HEK293T (cell line): Measurements from ENCODE around the gene TAS2R43.
"Not testable (repeated sequence)": the region's sequence is repeated elsewhere in the genome, so short reads cannot be mapped to it uniquely, and the experiment has no call there.

Experiments
- CTCF ChIA-PET: fragments of 350-600 bp; formaldehyde crosslinking; extraction: SDS; loops from one replicate; lab custom pipeline; 2021; ENCODE audit warnings: antibody characterized with exemption, inconsistent platforms; lab: Yijun Ruan, JAX
- POLR2A ChIA-PET: fragments of 350-600 bp; formaldehyde crosslinking; extraction: SDS; loops from one replicate; lab custom pipeline; 2020; ENCODE audit warnings: antibody characterized with exemption, inconsistent platforms; lab: Yijun Ruan, JAX
- DNase-seq: peaks from one replicate; pipeline ENCODE4 v3.0.0; 2012; ENCODE audit warnings: mixed read lengths; ENCODE audit errors: extremely low spot score
- ARNT ChIP-seq: fragments of 450-650 bp; IDR thresholded peaks from 2 replicates; pipeline ENCODE4 v1.6.1; 2017; ENCODE audit warnings: mild to moderate bottlenecking
- BHLHE40 ChIP-seq: fragments of 450-650 bp; IDR thresholded peaks from 2 replicates; pipeline ENCODE4 v1.6.1; 2016; ENCODE audit warnings: mild to moderate bottlenecking, moderate library complexity, borderline replicate concordance
- CTBP1 ChIP-seq: fragments of 450-650 bp; IDR thresholded peaks from 2 replicates; pipeline ENCODE4 v1.6.1; 2016; ENCODE audit warnings: borderline replicate concordance
- ELF4 ChIP-seq: fragments of 450-650 bp; IDR thresholded peaks from 2 replicates; pipeline ENCODE4 v1.6.1; 2017; ENCODE audit warnings: antibody characterized with exemption
- FOXA1 ChIP-seq: fragments of 450-650 bp; IDR thresholded peaks from 2 replicates; pipeline ENCODE4 v1.6.1; 2016; ENCODE audit warnings: mild to moderate bottlenecking
- FOXK2 ChIP-seq: fragments of 450-650 bp; IDR thresholded peaks from 2 replicates; pipeline ENCODE4 v1.6.1; 2016; ENCODE audit warnings: mild to moderate bottlenecking
- FOXM1 ChIP-seq: fragments of 450-650 bp; IDR thresholded peaks from 2 replicates; pipeline ENCODE4 v1.6.1; 2017; ENCODE audit warnings: mild to moderate bottlenecking, borderline replicate concordance
- HDGF ChIP-seq: fragments of 450-650 bp; IDR thresholded peaks from 2 replicates; pipeline ENCODE4 v1.6.1; 2017; ENCODE audit warnings: antibody characterized with exemption, borderline replicate concordance
- L3MBTL2 ChIP-seq: fragments of 450-650 bp; conservative IDR thresholded peaks from 2 replicates; pipeline ENCODE4 v1.6.1; 2016; ENCODE audit warnings: mild to moderate bottlenecking
- LEF1 ChIP-seq: fragments of 450-650 bp; IDR thresholded peaks from 2 replicates; pipeline ENCODE4 v1.6.1; 2017; ENCODE audit warnings: mild to moderate bottlenecking, borderline replicate concordance
- NFRKB ChIP-seq: fragments of 450-650 bp; IDR thresholded peaks from 2 replicates; pipeline ENCODE4 v1.6.1; 2016; ENCODE audit warnings: mild to moderate bottlenecking, moderate library complexity
- SP1 ChIP-seq: fragments of 450-650 bp; IDR thresholded peaks from 2 replicates; pipeline ENCODE4 v1.6.1; 2017
- SUZ12 ChIP-seq: fragments of 450-650 bp; IDR thresholded peaks from 2 replicates; pipeline ENCODE4 v1.6.1; 2016; ENCODE audit warnings: mild to moderate bottlenecking
- TARDBP ChIP-seq: fragments of 450-650 bp; IDR thresholded peaks from 2 replicates; pipeline ENCODE4 v1.6.1; 2016
- ZNF384 ChIP-seq: fragments of 450-650 bp; IDR thresholded peaks from 2 replicates; pipeline ENCODE4 v1.6.1; 2016
- TF ChIP-seq, protein P1 (sequence below): fragments of 450-650 bp; IDR thresholded peaks from 2 replicates; pipeline ENCODE4 v1.6.1; 2016

Gene TAS2R43

DNA sequence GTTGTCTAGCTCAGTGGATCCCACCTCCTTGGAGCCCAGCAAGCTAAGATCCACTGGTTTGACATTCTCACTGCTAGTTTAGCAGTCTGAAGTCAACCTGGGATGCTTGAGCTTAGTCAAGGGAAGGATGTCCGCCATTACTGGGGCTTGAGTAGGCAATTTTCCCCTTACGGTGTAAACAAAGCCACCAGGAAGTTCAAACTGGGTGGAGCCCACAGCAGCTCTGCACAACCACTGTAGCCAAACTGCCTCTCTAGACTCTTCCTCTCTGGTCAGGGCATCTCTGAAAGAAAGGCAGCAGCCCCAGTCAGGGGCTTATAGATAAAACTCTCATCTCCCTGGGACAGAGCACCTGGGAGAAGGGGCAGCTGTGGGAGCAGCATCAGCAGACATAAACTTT, 16.7 kb upstream of the TAS2R43 start:
- CTCF ChIA-PET, result no interaction called here
- POLR2A ChIA-PET, result no interaction called here
- no peak for TF ChIP-seq BHLHE40
- TF ChIP-seq SP1, result no peak
- no peak for TF ChIP-seq ZNF384
- TF ChIP-seq FOXM1, result no peak
- no peak for TF ChIP-seq SUZ12
- no peak for TF ChIP-seq LEF1
- no peak for TF ChIP-seq FOXK2
- no peak for TF ChIP-seq ARNT
- TF ChIP-seq ELF4, result no peak
- no peak for TF ChIP-seq HDGF
- TF ChIP-seq TARDBP, result no peak
- no peak for TF ChIP-seq NFRKB
- DNase-seq, result no peak

DNA sequence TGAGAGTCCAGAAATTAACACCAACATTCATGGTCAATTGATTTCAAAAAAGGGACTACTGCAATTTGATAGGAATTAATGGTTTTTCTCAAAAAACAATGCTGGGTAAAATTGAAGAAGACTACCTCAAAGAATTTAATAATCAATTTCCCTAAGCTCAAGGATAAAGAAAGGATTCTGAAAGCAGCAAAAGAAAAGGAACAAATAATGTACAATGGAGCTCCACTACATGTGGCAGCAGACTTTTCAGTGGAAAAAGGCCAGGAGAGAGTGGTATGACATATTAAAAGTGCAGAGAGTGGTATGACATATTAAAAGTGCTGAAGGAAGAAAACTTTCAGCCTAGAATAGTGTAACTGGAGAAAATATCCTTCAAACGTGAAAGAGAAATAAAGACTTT, 15.6 kb upstream of the TAS2R43 start:
- POLR2A ChIA-PET, result no interaction called here
- CTCF ChIA-PET, result no interaction called here

DNA sequence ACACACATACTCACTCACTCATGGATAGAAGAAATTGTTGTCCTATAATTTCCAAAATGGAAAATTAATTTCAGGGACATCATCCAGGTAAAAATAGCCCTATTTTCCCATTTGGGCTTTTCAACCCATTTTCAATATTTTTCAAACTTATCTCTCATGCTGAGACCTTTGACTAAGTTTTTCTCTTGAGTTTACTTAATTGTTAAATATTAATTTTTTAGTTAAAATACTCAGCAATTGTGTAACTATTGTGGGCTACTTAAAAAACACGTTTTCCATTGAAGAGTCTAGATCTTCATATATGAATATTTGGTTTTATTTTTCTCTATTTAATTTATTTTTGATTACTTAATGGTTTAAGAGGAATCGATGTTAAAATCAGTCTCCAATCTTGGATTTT, 14.2 kb upstream of the TAS2R43 start:
- DNase-seq, result no peak
- CTCF ChIA-PET, result interaction anchor here (0.6 kb wide), 1 partner anchor 335 kb away, joined by 4 read pairs; no protein-coding TSS in a partner anchor
- TF ChIP-seq SP1 (no peak), TARDBP (no peak), HDGF (no peak), SUZ12 (no peak), FOXA1 (no peak), ZNF384 (no peak), LEF1 (no peak), ELF4 (no peak), CTBP1 (no peak)
- TF ChIP-seq, protein P1, sequence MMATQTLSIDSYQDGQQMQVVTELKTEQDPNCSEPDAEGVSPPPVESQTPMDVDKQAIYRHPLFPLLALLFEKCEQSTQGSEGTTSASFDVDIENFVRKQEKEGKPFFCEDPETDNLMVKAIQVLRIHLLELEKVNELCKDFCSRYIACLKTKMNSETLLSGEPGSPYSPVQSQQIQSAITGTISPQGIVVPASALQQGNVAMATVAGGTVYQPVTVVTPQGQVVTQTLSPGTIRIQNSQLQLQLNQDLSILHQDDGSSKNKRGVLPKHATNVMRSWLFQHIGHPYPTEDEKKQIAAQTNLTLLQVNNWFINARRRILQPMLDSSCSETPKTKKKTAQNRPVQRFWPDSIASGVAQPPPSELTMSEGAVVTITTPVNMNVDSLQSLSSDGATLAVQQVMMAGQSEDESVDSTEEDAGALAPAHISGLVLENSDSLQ, result no peak
- POLR2A ChIA-PET, result no interaction called here

More for the DNA sequence above, 15.6 kb upstream of the TAS2R43 start:
- DNase-seq, result no peak
- TF ChIP-seq, protein P1, result no peak
- TF ChIP-seq TARDBP (no peak), ELF4 (no peak), ARNT (no peak), LEF1 (no peak), HDGF (no peak), BHLHE40 (no peak), FOXA1 (no peak), FOXK2 (no peak), ZNF384 (no peak)

DNA sequence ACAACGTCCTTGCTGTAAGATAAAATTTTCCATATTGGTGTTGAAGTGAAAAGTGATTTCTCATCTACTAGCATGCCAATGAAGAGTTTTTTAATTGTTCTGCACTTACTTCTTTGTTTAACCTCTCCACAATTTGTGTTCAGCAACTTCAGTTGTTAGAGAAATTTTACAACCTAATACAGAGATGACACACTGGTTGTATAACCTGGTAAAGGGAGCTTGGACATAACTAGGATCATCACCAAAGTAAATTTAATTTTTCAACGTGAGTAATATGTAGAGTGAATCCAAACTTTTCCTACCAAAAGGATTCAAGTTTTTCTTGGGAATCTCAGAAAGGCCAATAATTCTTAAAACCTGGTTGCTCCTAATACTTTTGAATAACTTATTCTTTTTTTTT, 13.4 kb upstream of the TAS2R43 start:
- no peak for DNase-seq
- ChIA-PET CTCF (interaction anchor here (0.6 kb wide), 1 partner anchor 334 kb away, joined by 4 read pairs; no protein-coding TSS in a partner anchor), POLR2A (no interaction called here)
- TF ChIP-seq, protein P1, result no peak
- TF ChIP-seq BHLHE40 (no peak), ZNF384 (no peak), FOXA1 (no peak), HDGF (no peak), SP1 (no peak), L3MBTL2 (no peak), SUZ12 (no peak), FOXM1 (no peak), LEF1 (no peak), FOXK2 (no peak), ELF4 (no peak), CTBP1 (no peak), ARNT (no peak), NFRKB (no peak), TARDBP (no peak)

DNA sequence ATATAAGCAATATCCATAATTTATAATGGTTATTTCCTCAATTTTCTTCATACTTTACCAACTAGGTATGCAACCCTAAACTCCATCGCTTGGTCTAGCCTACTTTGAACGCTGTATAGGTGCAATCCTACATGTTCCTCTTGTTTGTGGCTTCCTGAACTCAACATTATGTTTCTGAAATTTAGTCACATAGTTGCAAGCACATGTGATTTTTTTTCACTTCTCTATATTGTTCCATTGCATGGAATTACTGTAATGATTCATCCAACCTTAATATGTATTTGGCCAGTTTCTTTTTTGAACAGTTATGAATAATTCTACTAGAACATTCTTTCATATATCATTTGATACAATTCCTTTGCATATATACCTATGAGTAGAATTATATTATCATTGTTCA, 2.8 kb upstream of the TAS2R43 start:
- DNase-seq, CTCF ChIA-PET, POLR2A ChIA-PET: not testable (repeated sequence)

DNA sequence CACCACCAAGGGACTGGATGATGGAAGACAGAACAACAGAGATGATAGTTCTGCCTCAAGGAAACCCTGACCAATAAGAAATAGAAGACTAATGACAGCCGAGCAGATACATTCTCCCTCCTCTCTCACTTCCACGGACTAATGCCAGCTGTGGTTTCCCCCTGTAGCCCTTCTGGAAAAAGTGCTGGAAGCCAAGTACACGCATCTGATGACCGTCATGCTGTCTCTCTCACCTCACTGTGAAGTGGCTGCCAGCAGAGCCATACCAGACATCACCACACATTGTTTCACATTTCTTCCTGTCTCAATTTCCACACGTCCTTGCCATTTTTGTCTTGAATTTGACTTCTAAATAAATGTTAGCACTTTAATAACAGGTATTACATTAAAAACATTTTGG, 2.9 kb downstream of the TAS2R43 start:
- TF ChIP-seq CTBP1 (no peak), ARNT (no peak), LEF1 (no peak), ZNF384 (no peak), ELF4 (no peak), BHLHE40 (no peak), FOXA1 (no peak), FOXK2 (no peak), HDGF (no peak), FOXM1 (no peak), SP1 (no peak), L3MBTL2 (no peak), SUZ12 (no peak), NFRKB (no peak), TARDBP (no peak)
- TF ChIP-seq, protein P1, result no peak
- ChIA-PET POLR2A (no interaction called here), CTCF (no interaction called here)
- DNase-seq, result no peak
